K562 (cell line): ENCODE data around the gene TAF1D. TPM values are rescaled to one million over a fixed set of nuclear protein-coding genes. Genes with fewer than 3 reads are reported as not detected.

Experiments
- CHAMP1 ChIP-seq: fragments of 450-650 bp; IDR thresholded peaks from 2 replicates; pipeline ENCODE4 v1.6.1; 2016; ENCODE audit warnings: mild to moderate bottlenecking
- E2F6 ChIP-seq, 2 experiments: IDR thresholded peaks; 2 replicates each; pipeline ENCODE4 v1.6.1; 2011; ENCODE audit warnings: borderline replicate concordance in 1 of 2, control low read depth in 1 of 2, low read depth in 1 of 2, low read length in 1 of 2, mild to moderate bottlenecking in 1 of 2, mixed read lengths in 1 of 2, moderate library complexity in 1 of 2; ENCODE audit not compliant: insufficient read depth in 1 of 2, insufficient read length in 1 of 2, poor library complexity in 1 of 2, severe bottlenecking in 1 of 2; ENCODE audit errors: extremely low read depth in 1 of 2
- ETS1 ChIP-seq: conservative IDR thresholded peaks from 2 replicates; pipeline ENCODE4 v1.6.1; 2011; ENCODE audit warnings: low read depth, mild to moderate bottlenecking, low read length; ENCODE audit not compliant: control insufficient read depth
- JUND ChIP-seq, 2 experiments: IDR thresholded peaks; 2 replicates in 1 of 2; 3 replicates in 1 of 2; pipeline ENCODE4 v1.6.1; 2011; ENCODE audit warnings: borderline replicate concordance in 2 of 2, low read depth in 2 of 2, low read length in 2 of 2, improper control_type of control experiment in 1 of 2, missing biosample characterization in 1 of 2, missing genetic modification characterization in 1 of 2, missing genetic modification reagents in 1 of 2
- KLF6 ChIP-seq: fragments of 250-450 bp; sonication (Bioruptor Pico); IDR thresholded peaks from 2 replicates; pipeline ENCODE4 v1.4.0; 2020; ENCODE audit warnings: mild to moderate bottlenecking, moderate library complexity, borderline replicate concordance
- NCOA2 ChIP-seq, 2 experiments: fragments of 450-650 bp; IDR thresholded peaks; 2 replicates each; pipeline ENCODE4 v1.6.1; 2018; ENCODE audit warnings: mild to moderate bottlenecking in 2 of 2, moderate library complexity in 1 of 2; ENCODE audit not compliant: partially characterized antibody in 2 of 2
- NCOR1 ChIP-seq: fragments of 450-650 bp; IDR thresholded peaks from 2 replicates; pipeline ENCODE4 v1.6.1; 2016; ENCODE audit warnings: mild to moderate bottlenecking, moderate library complexity
- PATZ1 ChIP-seq: fragments of 250-450 bp; sonication (Bioruptor Pico); IDR thresholded peaks from 2 replicates; pipeline ENCODE4 v1.5.0; 2020; ENCODE audit warnings: mild to moderate bottlenecking, borderline replicate concordance
- SNRNP70 ChIP-seq: fragments of 200-400 bp; formaldehyde crosslinking; optimal IDR thresholded peaks from 2 replicates; pipeline ENCODE3; 2017; ENCODE audit warnings: low read depth, low read length
- ZNF134 ChIP-seq: fragments of 250-450 bp; sonication (Bioruptor Pico); conservative IDR thresholded peaks from 2 replicates; pipeline ENCODE4 v1.4.0; 2020
- polyA plus RNA-seq, 8 experiments: library from polyadenylated mRNA; depleted of rRNA in 4 of 8; stranded (reverse) in 5 of 8; unstranded in 3 of 8; fragments of >200 nt; fragmentation: Nextera tagmentation in 2 of 8; fragmentation: Illumina TruSeq in 1 of 8; extraction: Ambion mirVana in 2 of 8; extraction: Trizol in 1 of 8; gene quantifications; 2 replicates each; pipeline versions ENCODE4 v1.2.1 to v1.2.3, GENCODE V29; 2011 to 2014; ENCODE audit warnings: inconsistent platforms in 1 of 8, missing spikeins in 1 of 8
- total RNA-seq, 7 experiments: library from RNA; depleted of rRNA in 6 of 7; stranded (reverse); fragments of >200 nt in 6 of 7; fragmentation: Illumina TruSeq in 2 of 7; extraction: Trizol in 2 of 7; gene quantifications; 2 replicates each; pipeline versions ENCODE4 v1.2.1 to v1.2.3, GENCODE V29; 2011 to 2021; ENCODE audit warnings: low replicate concordance in 1 of 7
- TF ChIP-seq, protein P1 (sequence below), 2 experiments: fragments of 450-650 bp; IDR thresholded peaks; 2 replicates each; pipeline ENCODE4 v1.6.1; 2016
- TF ChIP-seq, protein P2 (sequence below), 2 experiments: fragments of 250-450 bp in 1 of 2; fragments of 450-650 bp in 1 of 2; sonication (Bioruptor Pico) in 1 of 2; IDR thresholded peaks; 2 replicates each; pipeline versions ENCODE4 v1.6.1 to v1.8.0; 2016 to 2021; ENCODE audit warnings: mild to moderate bottlenecking in 2 of 2, moderate library complexity in 2 of 2, missing compliant biosample characterization in 1 of 2, missing genetic modification characterization in 1 of 2
- TF ChIP-seq, protein P3 (sequence below), 3 experiments: IDR thresholded peaks in 2 of 3; conservative IDR thresholded peaks in 1 of 3; 2 replicates each; pipeline ENCODE4 v1.5.1; 2011 to 2012; ENCODE audit warnings: low read length in 3 of 3, mild to moderate bottlenecking in 3 of 3, control low read depth in 2 of 3, improper control_type of control experiment in 1 of 3, inconsistent platforms in 1 of 3, low read depth in 1 of 3, mixed read lengths in 1 of 3, moderate library complexity in 1 of 3; ENCODE audit not compliant: insufficient read depth in 2 of 3

The TAF1D gene
- total and polyA plus RNA-seq, 9 of the 15 experiments (the other 6 are each of a cell fraction or from before 2014, with no cell fraction given), result 122 to 347 (median 250) TPM

- TF ChIP-seq E2F6 (IDR thresholded peaks at IDR 0.05; ENCODE audit: borderline replicate concordance in 1 of 2, extremely low read depth in 1 of 2, insufficient read depth in 1 of 2, insufficient read length in 1 of 2, low read depth in 1 of 2, low read length in 1 of 2, poor library complexity in 1 of 2, severe bottlenecking in 1 of 2) (peak; percentile 33 to 58), PATZ1 (CRISPR knock-in tag) (no peak), ZNF134 (CRISPR knock-in tag) (0 out of 2 replicates have a peak, but pooled peaks have one; percentile 22), NCOR1 (no peak), CHAMP1 (no peak), ETS1 (0 out of 2 replicates have a peak, but pooled peaks have one; percentile 10), KLF6 (CRISPR knock-in tag) (no peak), SNRNP70 (peak; percentile 96), NCOA2 (IDR thresholded peaks at IDR 0.05; ENCODE audit: partially characterized antibody in 2 of 2) (no peak), JUND (IDR thresholded peaks at IDR 0.05; ENCODE audit: borderline replicate concordance, low read depth, low read length) (no peak), JUND (tag; IDR thresholded peaks at IDR 0.05; ENCODE audit: borderline replicate concordance, low read depth, low read length) (no peak)
- TF ChIP-seq, protein P1, sequence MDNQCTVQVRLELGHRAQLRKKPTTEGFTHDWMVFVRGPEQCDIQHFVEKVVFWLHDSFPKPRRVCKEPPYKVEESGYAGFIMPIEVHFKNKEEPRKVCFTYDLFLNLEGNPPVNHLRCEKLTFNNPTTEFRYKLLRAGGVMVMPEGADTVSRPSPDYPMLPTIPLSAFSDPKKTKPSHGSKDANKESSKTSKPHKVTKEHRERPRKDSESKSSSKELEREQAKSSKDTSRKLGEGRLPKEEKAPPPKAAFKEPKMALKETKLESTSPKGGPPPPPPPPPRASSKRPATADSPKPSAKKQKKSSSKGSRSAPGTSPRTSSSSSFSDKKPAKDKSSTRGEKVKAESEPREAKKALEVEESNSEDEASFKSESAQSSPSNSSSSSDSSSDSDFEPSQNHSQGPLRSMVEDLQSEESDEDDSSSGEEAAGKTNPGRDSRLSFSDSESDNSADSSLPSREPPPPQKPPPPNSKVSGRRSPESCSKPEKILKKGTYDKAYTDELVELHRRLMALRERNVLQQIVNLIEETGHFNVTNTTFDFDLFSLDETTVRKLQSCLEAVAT (IDR thresholded peaks at IDR 0.05), result no peak
- TF ChIP-seq, protein P2, sequence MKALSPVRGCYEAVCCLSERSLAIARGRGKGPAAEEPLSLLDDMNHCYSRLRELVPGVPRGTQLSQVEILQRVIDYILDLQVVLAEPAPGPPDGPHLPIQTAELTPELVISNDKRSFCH (CRISPR knock-in tag; IDR thresholded peaks at IDR 0.05), result no peak
- TF ChIP-seq, protein P2 (tag; IDR thresholded peaks at IDR 0.05), result 0 out of 2 replicates have a peak, but pooled peaks have one; percentile 51
- TF ChIP-seq, protein P3, sequence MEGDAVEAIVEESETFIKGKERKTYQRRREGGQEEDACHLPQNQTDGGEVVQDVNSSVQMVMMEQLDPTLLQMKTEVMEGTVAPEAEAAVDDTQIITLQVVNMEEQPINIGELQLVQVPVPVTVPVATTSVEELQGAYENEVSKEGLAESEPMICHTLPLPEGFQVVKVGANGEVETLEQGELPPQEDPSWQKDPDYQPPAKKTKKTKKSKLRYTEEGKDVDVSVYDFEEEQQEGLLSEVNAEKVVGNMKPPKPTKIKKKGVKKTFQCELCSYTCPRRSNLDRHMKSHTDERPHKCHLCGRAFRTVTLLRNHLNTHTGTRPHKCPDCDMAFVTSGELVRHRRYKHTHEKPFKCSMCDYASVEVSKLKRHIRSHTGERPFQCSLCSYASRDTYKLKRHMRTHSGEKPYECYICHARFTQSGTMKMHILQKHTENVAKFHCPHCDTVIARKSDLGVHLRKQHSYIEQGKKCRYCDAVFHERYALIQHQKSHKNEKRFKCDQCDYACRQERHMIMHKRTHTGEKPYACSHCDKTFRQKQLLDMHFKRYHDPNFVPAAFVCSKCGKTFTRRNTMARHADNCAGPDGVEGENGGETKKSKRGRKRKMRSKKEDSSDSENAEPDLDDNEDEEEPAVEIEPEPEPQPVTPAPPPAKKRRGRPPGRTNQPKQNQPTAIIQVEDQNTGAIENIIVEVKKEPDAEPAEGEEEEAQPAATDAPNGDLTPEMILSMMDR (IDR thresholded peaks at IDR 0.05 in 2 of 3, conservative IDR thresholded peaks at IDR 0.05 in 1 of 3; ENCODE audit: insufficient read depth in 2 of 3, low read depth in 1 of 3, low read length in 3 of 3), result 0 out of 6 replicates have a peak, but pooled peaks of 1 of the 3 experiments have one; percentile 2
Observed at GRCh38 chr11:93740730-93741093, 583 bp downstream of the TAF1D start (continued).
